Measurements from ENCODE around the gene FABP3. TPM values are rescaled to one million over a fixed set of nuclear protein-coding genes. Genes with fewer than 3 reads are reported as not detected.

The FABP3 gene
- total and polyA plus RNA-seq, 4 donors, result 1.7 to 39.8 (median 13.3) TPM

DNA sequence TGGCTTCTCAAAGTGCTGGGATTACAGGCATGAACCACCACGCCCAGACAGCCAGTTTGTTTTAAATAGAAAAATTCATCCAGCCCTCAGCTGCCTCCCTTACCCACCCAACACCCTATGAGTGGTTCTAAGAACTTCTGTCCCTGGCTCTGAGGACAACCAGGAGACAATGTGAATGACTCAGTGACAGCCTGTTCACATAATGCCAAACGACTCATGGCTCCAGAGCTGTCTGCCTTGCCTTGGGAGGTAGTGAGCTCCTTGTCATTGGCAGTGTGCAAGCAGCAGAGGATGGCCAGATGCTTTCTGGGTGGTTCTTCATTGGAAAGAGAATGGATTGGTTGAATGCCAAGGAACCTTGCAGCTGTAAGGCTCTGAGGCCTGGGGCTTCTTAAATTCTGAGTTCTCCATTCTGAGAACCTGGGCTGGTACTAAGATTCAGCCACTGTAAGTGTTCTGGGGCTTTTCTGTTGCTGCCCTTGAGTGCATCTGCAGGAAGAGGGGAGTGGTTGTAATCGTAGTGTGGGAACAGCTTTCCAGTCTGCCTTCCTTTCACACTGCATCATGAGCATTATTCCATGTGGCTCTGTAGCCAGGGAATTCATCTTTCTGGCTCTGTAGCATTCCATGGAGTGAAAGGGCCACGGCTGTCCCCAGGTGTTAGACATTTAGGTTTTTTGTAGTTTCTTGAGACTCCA is 45.9 kb upstream of the FABP3 start:
- WGBS, 2 donors, result 75 to 83% methylated on average over 4 of the region's 4 CpGs
- ATAC-seq (ENCODE audit: insufficient read depth, low FRiP score) (no peak), DNase-seq (no peak)
- no peaks in the 10 kb centered on the region for H3K36me3 ChIP-seq (ENCODE audit: control insufficient read depth in 4 of 4, insufficient read depth in 4 of 4, low read length in 4 of 4)
- H3K9ac ChIP-seq (ENCODE audit: insufficient read depth in 1 of 2, low read length in 2 of 2), result no peak overlapping the region
- no peak overlapping the region for H3K4me3 ChIP-seq
- peaks cover 0 to 7% (median 0%) of the 10 kb centered on the region in 5 donors for H3K4me1 ChIP-seq (ENCODE audit: control insufficient read depth in 5 of 5, insufficient read depth in 5 of 5, low read length in 5 of 5)
- H3K27me3 ChIP-seq (ENCODE audit: control insufficient read depth in 3 of 3, insufficient read depth in 3 of 3, low read length in 2 of 3), result no peaks in the 10 kb centered on the region
- no peak overlapping the region for H3K27ac ChIP-seq (ENCODE audit: low read depth in 1 of 2, low read length in 1 of 2)
- TF ChIP-seq, protein P1, sequence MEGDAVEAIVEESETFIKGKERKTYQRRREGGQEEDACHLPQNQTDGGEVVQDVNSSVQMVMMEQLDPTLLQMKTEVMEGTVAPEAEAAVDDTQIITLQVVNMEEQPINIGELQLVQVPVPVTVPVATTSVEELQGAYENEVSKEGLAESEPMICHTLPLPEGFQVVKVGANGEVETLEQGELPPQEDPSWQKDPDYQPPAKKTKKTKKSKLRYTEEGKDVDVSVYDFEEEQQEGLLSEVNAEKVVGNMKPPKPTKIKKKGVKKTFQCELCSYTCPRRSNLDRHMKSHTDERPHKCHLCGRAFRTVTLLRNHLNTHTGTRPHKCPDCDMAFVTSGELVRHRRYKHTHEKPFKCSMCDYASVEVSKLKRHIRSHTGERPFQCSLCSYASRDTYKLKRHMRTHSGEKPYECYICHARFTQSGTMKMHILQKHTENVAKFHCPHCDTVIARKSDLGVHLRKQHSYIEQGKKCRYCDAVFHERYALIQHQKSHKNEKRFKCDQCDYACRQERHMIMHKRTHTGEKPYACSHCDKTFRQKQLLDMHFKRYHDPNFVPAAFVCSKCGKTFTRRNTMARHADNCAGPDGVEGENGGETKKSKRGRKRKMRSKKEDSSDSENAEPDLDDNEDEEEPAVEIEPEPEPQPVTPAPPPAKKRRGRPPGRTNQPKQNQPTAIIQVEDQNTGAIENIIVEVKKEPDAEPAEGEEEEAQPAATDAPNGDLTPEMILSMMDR (IDR thresholded peaks at IDR 0.05; ENCODE audit: control extremely low read depth, extremely low read depth), result no peak
- peaks cover 0 to 2% (median 0%) of the 10 kb centered on the region in 4 donors for H3K9me3 ChIP-seq (ENCODE audit: control insufficient read depth in 4 of 4, insufficient read depth in 3 of 4, low read length in 3 of 4)

GRCh38 chr1:31417148-31417547 is 44.3 kb upstream of the FABP3 start:
- H3K4me1 ChIP-seq (ENCODE audit: control insufficient read depth in 5 of 5, insufficient read depth in 5 of 5, low read length in 5 of 5), result peaks cover 0 to 14% (median 6%) of the 10 kb centered on the region in 5 donors
- H3K9me3 ChIP-seq (ENCODE audit: control insufficient read depth in 4 of 4, insufficient read depth in 3 of 4, low read length in 3 of 4), result peaks cover 0 to 2% (median 0%) of the 10 kb centered on the region in 4 donors
- TF ChIP-seq, protein P1 (IDR thresholded peaks at IDR 0.05; ENCODE audit: control extremely low read depth, extremely low read depth), result no peak
- no peak overlapping the region for H3K9ac ChIP-seq (ENCODE audit: insufficient read depth in 1 of 2, low read length in 2 of 2)
- H3K27me3 ChIP-seq (ENCODE audit: control insufficient read depth in 3 of 3, insufficient read depth in 3 of 3, low read length in 2 of 3), result peaks cover 0 to 6% (median 0%) of the 10 kb centered on the region in 3 donors
- DNase-seq, result no peak
- no peak for ATAC-seq (ENCODE audit: insufficient read depth, low FRiP score)
- H3K4me3 ChIP-seq, result no peak overlapping the region
- 93 to 94% methylated on average over 3 of the region's 3 CpGs for WGBS, 2 donors
- H3K27ac ChIP-seq (ENCODE audit: low read depth in 1 of 2, low read length in 1 of 2), result no peak overlapping the region
- no peaks in the 10 kb centered on the region for H3K36me3 ChIP-seq (ENCODE audit: control insufficient read depth in 4 of 4, insufficient read depth in 4 of 4, low read length in 4 of 4)

- Histone ChIP-seq H3K27me3 (ENCODE audit: control insufficient read depth in 3 of 3, insufficient read depth in 3 of 3, low read length in 2 of 3) (peaks cover 0 to 8% (median 0%) of the 10 kb centered on the region in 3 donors), H3K9me3 (ENCODE audit: control insufficient read depth in 4 of 4, insufficient read depth in 3 of 4, low read length in 3 of 4) (peaks cover 0 to 2% (median 0%) of the 10 kb centered on the region in 4 donors), H3K9ac (ENCODE audit: insufficient read depth in 1 of 2, low read length in 2 of 2) (no peak overlapping the region), H3K4me1 (ENCODE audit: control insufficient read depth in 5 of 5, insufficient read depth in 5 of 5, low read length in 5 of 5) (peaks cover 0 to 15% (median 6%) of the 10 kb centered on the region in 5 donors), H3K27ac (ENCODE audit: low read depth in 1 of 2, low read length in 1 of 2) (no peak overlapping the region), H3K36me3 (ENCODE audit: control insufficient read depth in 4 of 4, insufficient read depth in 4 of 4, low read length in 4 of 4) (no peaks in the 10 kb centered on the region), H3K4me3 (no peak overlapping the region)
- TF ChIP-seq, protein P1 (IDR thresholded peaks at IDR 0.05; ENCODE audit: control extremely low read depth, extremely low read depth), result no peak
- DNase-seq (no peak), ATAC-seq (ENCODE audit: insufficient read depth, low FRiP score) (no peak)
- 69 to 78% methylated on average over 7 of the region's 7 CpGs for WGBS, 2 donors
These were observed 43.3 kb upstream of the FABP3 start for GRCh38 chr1:31416101-31416736.
